HEK293 (cell line): Measurements from ENCODE around the gene HCFC1.
A peak's percentile ranks its signal among the peaks of the same experiment; 100 is the strongest.

Experiments used
- CTCF ChIA-PET: fragments of 350-600 bp; formaldehyde crosslinking; extraction: SDS; loops from one replicate; lab custom pipeline; 2021; ENCODE audit warnings: antibody characterized with exemption; lab: Yijun Ruan, JAX
- POLR2A ChIA-PET: fragments of 300-600 bp; formaldehyde crosslinking; extraction: SDS; loops from one replicate; lab custom pipeline; 2020; ENCODE audit warnings: antibody characterized with exemption, inconsistent platforms; lab: Yijun Ruan, JAX
- H3K27ac ChIP-seq: fragments of 200-500 bp; sonication (Bioruptor generic); 2 replicates; pipeline ENCODE4 v1.5.1; 2014; ENCODE audit warnings: low read depth, low read length, control low read depth, inconsistent platforms; ENCODE audit errors: extremely low read depth
- H3K36me3 ChIP-seq, 2 experiments: fragments of 200-500 bp in 1 of 2; sonication (Bioruptor generic) in 1 of 2; 1 replicate in 1 of 2; 2 replicates in 1 of 2; pipeline ENCODE4 v1.5.1; 2014 to 2017; ENCODE audit warnings: inconsistent platforms in 2 of 2, low read length in 2 of 2; ENCODE audit not compliant: control insufficient read depth in 2 of 2, insufficient read depth in 1 of 2
- H3K4me1 ChIP-seq: fragments of 200-500 bp; sonication (Bioruptor generic); 2 replicates; pipeline ENCODE4 v1.5.1; 2014; ENCODE audit warnings: mild to moderate bottlenecking, low read length, inconsistent platforms; ENCODE audit not compliant: control insufficient read depth, insufficient read depth
- H3K4me3 ChIP-seq: 2 replicates; pipeline ENCODE4 v1.5.1; 2011; ENCODE audit warnings: low read depth, mild to moderate bottlenecking, control low read depth, low read length, moderate library complexity
- H3K9me3 ChIP-seq: fragments of 200-500 bp; sonication (Bioruptor generic); 2 replicates; pipeline ENCODE4 v1.5.1; 2014; ENCODE audit warnings: low read depth, low read length, inconsistent platforms; ENCODE audit not compliant: control insufficient read depth, insufficient read depth
- ATF2 ChIP-seq: fragments of 450-650 bp; formaldehyde crosslinking; IDR thresholded peaks from 2 replicates; pipeline ENCODE4 v1.5.1; 2016; ENCODE audit warnings: missing biosample characterization, missing genetic modification characterization, low read depth
- GLI2 ChIP-seq: fragments of 450-650 bp; formaldehyde crosslinking; IDR thresholded peaks from 2 replicates; pipeline ENCODE4; 2017; ENCODE audit warnings: missing biosample characterization, missing genetic modification characterization, low read depth, borderline replicate concordance
- HIC1 ChIP-seq: fragments of 450-650 bp; formaldehyde crosslinking; IDR thresholded peaks from 2 replicates; pipeline ENCODE4 v1.5.1; 2016; ENCODE audit warnings: missing biosample characterization, missing genetic modification characterization
- HOXC10 ChIP-seq: sonication (generic); formaldehyde crosslinking; IDR thresholded peaks from 2 replicates; pipeline ENCODE4 v1.8.1; 2023; ENCODE audit warnings: mild to moderate bottlenecking, missing genetic modification reagents
- KLF1 ChIP-seq: fragments of 450-650 bp; formaldehyde crosslinking; IDR thresholded peaks from 2 replicates; pipeline ENCODE4 v1.5.1; 2016; ENCODE audit warnings: missing biosample characterization, missing genetic modification characterization
- KLF17 ChIP-seq: fragments of 450-650 bp; formaldehyde crosslinking; IDR thresholded peaks from 2 replicates; pipeline ENCODE4 v1.5.1; 2016; ENCODE audit warnings: missing biosample characterization, missing genetic modification characterization
- KLF9 ChIP-seq: fragments of 450-650 bp; formaldehyde crosslinking; IDR thresholded peaks from 2 replicates; pipeline ENCODE4 v1.5.1; 2016; ENCODE audit warnings: missing biosample characterization, missing genetic modification characterization, low read depth
- PATZ1 ChIP-seq: fragments of 450-650 bp; formaldehyde crosslinking; IDR thresholded peaks from 2 replicates; pipeline ENCODE4 v1.5.1; 2016; ENCODE audit warnings: missing biosample characterization, missing genetic modification characterization
- SP2 ChIP-seq: fragments of 450-650 bp; formaldehyde crosslinking; IDR thresholded peaks from 2 replicates; pipeline ENCODE4 v1.5.1; 2016; ENCODE audit warnings: missing biosample characterization, missing genetic modification characterization
- ZBTB48 ChIP-seq: fragments of 450-650 bp; formaldehyde crosslinking; IDR thresholded peaks from 2 replicates; pipeline ENCODE4 v1.5.1; 2016; ENCODE audit warnings: missing biosample characterization, missing genetic modification characterization
- ZEB2 ChIP-seq: fragments of 450-650 bp; formaldehyde crosslinking; IDR thresholded peaks from 2 replicates; pipeline ENCODE4 v1.5.1; 2016; ENCODE audit warnings: missing biosample characterization, missing genetic modification characterization
- ZFHX2 ChIP-seq: fragments of 450-650 bp; formaldehyde crosslinking; conservative IDR thresholded peaks from 2 replicates; pipeline ENCODE4 v1.5.1; 2016; ENCODE audit warnings: missing biosample characterization, missing genetic modification characterization
- ZFP37 ChIP-seq: fragments of 450-650 bp; formaldehyde crosslinking; IDR thresholded peaks from 2 replicates; pipeline ENCODE4 v1.5.1; 2016; ENCODE audit warnings: missing biosample characterization, missing genetic modification characterization
- ZNF184 ChIP-seq: fragments of 450-650 bp; IDR thresholded peaks from 2 replicates; pipeline ENCODE4 v1.5.1; 2018; ENCODE audit warnings: missing biosample characterization, mild to moderate bottlenecking, missing genetic modification characterization
- ZNF302 ChIP-seq: fragments of 450-650 bp; formaldehyde crosslinking; IDR thresholded peaks from 2 replicates; pipeline ENCODE4 v1.5.1; 2016; ENCODE audit warnings: missing biosample characterization, missing genetic modification characterization, low read depth
- ZNF366 ChIP-seq: fragments of 450-650 bp; formaldehyde crosslinking; conservative IDR thresholded peaks from 2 replicates; pipeline ENCODE4 v1.5.1; 2016; ENCODE audit warnings: missing biosample characterization, missing genetic modification characterization
- ZNF510 ChIP-seq: fragments of 450-650 bp; formaldehyde crosslinking; IDR thresholded peaks from 2 replicates; pipeline ENCODE4 v1.5.1; 2018; ENCODE audit warnings: mild to moderate bottlenecking, missing genetic modification characterization, missing biosample characterization; ENCODE audit not compliant: insufficient replicate concordance
- ZNF600 ChIP-seq: fragments of 450-650 bp; formaldehyde crosslinking; IDR thresholded peaks from 2 replicates; pipeline ENCODE4 v1.5.1; 2016; ENCODE audit warnings: missing biosample characterization, missing genetic modification characterization
- ZNF610 ChIP-seq: fragments of 450-650 bp; formaldehyde crosslinking; IDR thresholded peaks from 2 replicates; pipeline ENCODE4 v1.5.1; 2016; ENCODE audit warnings: missing biosample characterization, missing genetic modification characterization, borderline replicate concordance
- ZNF623 ChIP-seq: fragments of 450-650 bp; formaldehyde crosslinking; IDR thresholded peaks from 2 replicates; pipeline ENCODE4 v1.5.1; 2016; ENCODE audit warnings: missing biosample characterization, missing genetic modification characterization

HCFC1 gene

GRCh38 chrX:153927922-153928760, 43.5 kb downstream of the HCFC1 start (continued):
- TF ChIP-seq ATF2 (no peak), ZNF510 (no peak), ZNF610 (tag by site-specific recombination) (no peak), ZNF600 (tag by site-specific recombination) (peak; percentile 98), ZNF623 (tag by site-specific recombination) (no peak), GLI2 (tag by site-specific recombination) (peak; percentile 46; the same call in 1 of the 2 replicates)
- TF ChIP-seq, all 188 proteins: peak for 55

GRCh38 chrX:153927672-153927921, 44.0 kb downstream of the HCFC1 start:
- Histone ChIP-seq H3K36me3 (peaks cover 14 to 37% of the 10 kb centered on the region in 2 experiments), H3K27ac (peak overlapping the region; percentile 95), H3K9me3 (no peaks in the 10 kb centered on the region), H3K4me1 (peaks cover 10% of the 10 kb centered on the region), H3K4me3 (peak overlapping the region; percentile 66)
- POLR2A ChIA-PET = interaction anchor here (0.7 to 4.2 kb wide), 13 partner anchors 12 to 240 kb away, joined by 3 to 67 read pairs (median 8); partner anchors contain the start of genes HCFC1, RENBP, SLC6A8 and TMEM187
- TF ChIP-seq ZBTB48 (tag by site-specific recombination) (peak; percentile 91), KLF9 (tag by site-specific recombination) (peak; percentile 9; the same call in 1 of the 2 replicates), PATZ1 (tag by site-specific recombination) (0 out of 2 replicates have a peak, but pooled peaks have one; percentile 9), ZNF302 (tag by site-specific recombination) (no peak), ZNF366 (tag by site-specific recombination) (peak; percentile 41; the same call in 1 of the 2 replicates), ZFP37 (tag by site-specific recombination) (no peak)
- CTCF ChIA-PET = interaction anchor here (0.6 to 14.7 kb wide), 5 partner anchors 12 to 163 kb away, joined by 3 to 267 read pairs (median 4); partner anchors contain the start of genes PLXNB3 and RENBP

- H3K27ac ChIP-seq = peak overlapping the region; percentile 95
- peaks cover 9 to 32% of the 10 kb centered on the region in 2 experiments for H3K36me3 ChIP-seq
- peak overlapping the region; percentile 66 for H3K4me3 ChIP-seq
- ChIA-PET POLR2A (interaction anchor here (0.6 to 4.2 kb wide), 11 partner anchors 13 to 239 kb away, joined by 3 to 67 read pairs (median 7); partner anchors contain the start of genes HCFC1, RENBP, SLC6A8 and TMEM187), CTCF (interaction anchor here (0.6 to 14.7 kb wide), 6 partner anchors 13 to 259 kb away, joined by 3 to 267 read pairs (median 4); partner anchors contain the start of genes PLXNB3 and RENBP)
- no peaks in the 10 kb centered on the region for H3K9me3 ChIP-seq
- peaks cover 10% of the 10 kb centered on the region for H3K4me1 ChIP-seq
- TF ChIP-seq ZNF184 (tag by site-specific recombination) (no peak), ZEB2 (tag by site-specific recombination) (no peak), ZFHX2 (peak; percentile 82), SP2 (tag by site-specific recombination) (peak; percentile 40; the same call in 1 of the 2 replicates), HIC1 (tag by site-specific recombination) (peak; percentile 30), KLF1 (tag by site-specific recombination) (peak; percentile 40; the same call in 1 of the 2 replicates), PATZ1 (tag by site-specific recombination) (0 out of 2 replicates have a peak, but pooled peaks have one; percentile 13), KLF9 (tag by site-specific recombination) (peak; percentile 18; the same call in 1 of the 2 replicates), HOXC10 (CRISPR knock-in tag) (0 out of 2 replicates have a peak, but pooled peaks have one; percentile 72), KLF17 (peak; percentile 75)
Observed at GRCh38 chrX:153926858-153927671, 44.6 kb downstream of the HCFC1 start.
